ENCODE data around the gene FBXW2.
A peak's percentile ranks its signal among the peaks of the same experiment; 100 is the strongest.

Gene FBXW2

DNA sequence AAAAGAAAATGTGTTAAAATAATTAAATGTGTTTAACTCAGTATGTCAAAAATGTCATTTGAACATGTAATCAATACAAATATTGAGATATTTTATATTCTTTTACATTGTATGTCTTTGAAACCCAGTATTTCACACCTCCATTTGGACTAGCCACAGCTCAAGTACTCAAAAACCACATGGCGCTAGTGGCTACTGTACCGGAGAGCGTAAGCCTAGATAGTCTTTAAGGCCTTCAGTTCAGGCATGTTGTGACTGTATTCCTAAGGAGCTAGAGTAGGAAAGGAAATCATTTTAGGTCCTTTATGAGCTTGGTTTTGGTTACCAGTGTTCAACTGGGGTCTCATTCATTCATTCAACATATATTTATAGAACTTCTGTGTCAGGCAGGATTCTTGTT lies 12.8 kb downstream of the FBXW2 start:
- DNase-seq (ENCODE audit: extremely low read depth in 1 of 2, low read depth in 1 of 2): no peak

- DNase-seq (ENCODE audit: extremely low read depth in 1 of 2, low read depth in 1 of 2): no peak
These were observed 14.0 kb downstream of the FBXW2 start for GRCh38 chr9:120779227-120779626.

- no peak for DNase-seq (ENCODE audit: extremely low read depth in 1 of 2, low read depth in 1 of 2)
These were observed 14.5 kb downstream of the FBXW2 start for GRCh38 chr9:120778758-120779157.

GRCh38 chr9:120777229-120777628 lies 16.0 kb downstream of the FBXW2 start:
- DNase-seq (ENCODE audit: extremely low read depth in 1 of 2, low read depth in 1 of 2): no peak

DNA sequence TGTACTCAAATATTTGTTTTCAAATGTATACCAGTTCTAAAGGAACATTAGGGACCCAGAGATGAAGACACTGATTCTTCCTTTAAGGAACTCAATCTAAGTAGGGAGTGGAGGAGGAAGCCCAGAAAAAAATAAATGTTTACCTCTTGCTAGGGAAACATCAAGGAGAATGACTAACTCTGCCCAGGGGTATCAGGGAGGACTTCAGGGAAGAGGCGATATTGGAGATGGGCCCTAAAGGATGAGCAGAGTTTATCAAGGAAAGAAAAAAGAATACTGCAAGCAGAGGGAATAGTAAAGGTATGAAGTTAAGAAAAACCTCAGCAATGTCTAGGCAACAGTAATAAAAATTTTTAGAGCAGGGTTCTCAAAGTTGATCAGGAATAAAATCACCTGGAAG lies 16.4 kb downstream of the FBXW2 start:
- no peak for DNase-seq (ENCODE audit: extremely low read depth in 1 of 2, low read depth in 1 of 2)

DNA sequence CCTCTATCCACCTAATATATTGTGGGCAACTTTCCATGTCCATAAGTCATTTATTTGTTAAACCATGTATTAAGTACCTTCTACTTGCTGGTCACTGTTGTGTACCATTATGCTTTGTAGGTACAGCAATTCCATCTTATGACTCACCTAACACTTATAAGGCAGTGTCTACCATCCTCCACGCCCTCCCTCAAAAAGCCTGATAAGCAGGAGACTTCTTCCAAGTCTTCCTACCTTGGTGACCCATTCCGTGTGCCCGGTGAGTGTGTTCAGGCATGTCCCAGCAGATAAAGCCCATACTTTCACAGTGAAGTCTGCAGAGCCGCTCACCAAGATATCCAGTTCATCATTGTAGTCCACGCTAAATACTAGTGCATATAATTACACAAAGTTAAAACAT lies 17.4 kb downstream of the FBXW2 start:
- no peak for DNase-seq (ENCODE audit: extremely low read depth in 1 of 2, low read depth in 1 of 2)

DNA sequence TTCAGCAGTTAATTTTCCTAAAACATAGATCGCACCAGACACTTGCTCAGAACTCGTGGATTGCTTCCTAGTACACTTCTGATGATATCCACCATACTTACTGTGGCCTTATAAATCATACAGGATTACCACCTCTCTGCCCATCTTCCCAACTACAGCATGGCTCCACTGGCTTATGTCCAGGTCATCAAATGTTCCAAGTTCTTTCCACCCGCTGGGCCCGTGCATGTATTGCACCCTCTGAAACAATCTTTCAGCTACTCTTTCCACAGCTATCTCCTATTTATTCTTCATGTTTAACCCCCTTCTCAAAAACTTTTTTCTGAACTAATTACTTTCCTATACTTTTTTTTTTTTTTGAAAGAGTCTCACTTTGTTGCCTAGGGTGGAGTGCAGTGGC lies 18.5 kb downstream of the FBXW2 start:
- DNase-seq (ENCODE audit: extremely low read depth in 1 of 2, low read depth in 1 of 2): no peak

- no peak for DNase-seq (ENCODE audit: extremely low read depth in 1 of 2, low read depth in 1 of 2)
These were observed 20.0 kb downstream of the FBXW2 start for GRCh38 chr9:120773256-120773655.

GRCh38 chr9:120770931-120771330 lies 22.3 kb downstream of the FBXW2 start:
- DNase-seq (ENCODE audit: extremely low read depth in 1 of 2, low read depth in 1 of 2): no peak

GRCh38 chr9:120768886-120769285 lies 24.3 kb downstream of the FBXW2 start:
- no peak for DNase-seq (ENCODE audit: extremely low read depth in 1 of 2, low read depth in 1 of 2)

DNA sequence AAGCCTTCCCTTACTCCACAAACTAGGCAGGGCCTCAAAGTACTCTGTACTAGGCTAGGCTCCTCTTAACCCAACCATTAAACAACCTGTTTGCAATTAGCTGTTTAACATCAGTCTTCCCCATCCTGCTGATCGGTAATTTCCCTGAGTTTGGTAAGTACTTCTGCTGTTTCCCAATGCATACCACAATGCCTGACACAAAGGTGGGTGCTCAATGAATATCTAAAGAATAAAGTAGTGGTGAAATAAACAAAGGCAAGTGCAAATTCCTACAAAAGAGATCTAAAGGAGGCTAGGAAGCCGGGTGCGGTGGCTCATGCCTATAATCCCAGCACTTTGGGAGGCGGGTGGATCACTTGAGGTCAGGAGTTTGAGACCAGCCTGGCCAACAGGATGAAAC lies 25.0 kb downstream of the FBXW2 start:
- DNase-seq (ENCODE audit: extremely low read depth in 1 of 2, low read depth in 1 of 2): no peak

- DNase-seq (ENCODE audit: extremely low read depth in 1 of 2, low read depth in 1 of 2): no peak
These were observed 25.8 kb downstream of the FBXW2 start for GRCh38 chr9:120767451-120767850.

DNA sequence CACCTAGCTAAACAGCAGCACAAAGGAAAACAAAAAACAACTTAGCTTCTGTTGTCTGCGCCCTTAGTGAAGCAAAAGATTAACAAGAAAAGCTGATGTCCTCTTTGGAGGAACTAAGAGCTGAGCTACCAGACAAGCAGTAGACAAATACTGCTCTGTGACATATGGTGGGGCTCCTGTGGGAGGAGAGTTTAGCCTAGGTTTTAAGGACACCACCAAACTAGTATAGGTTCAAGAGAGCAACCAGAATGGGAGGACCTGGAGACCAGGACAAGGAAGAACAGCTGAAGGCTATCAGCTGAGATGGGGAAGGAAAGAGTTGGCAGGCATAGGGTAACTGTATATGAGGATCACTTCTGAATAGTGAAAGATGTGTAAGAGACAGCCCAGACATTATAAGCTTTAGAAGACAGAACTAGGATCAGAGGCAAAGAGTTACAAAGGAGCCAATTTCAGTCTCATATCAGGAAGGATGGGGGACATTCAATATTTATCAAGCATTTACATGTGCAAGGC lies 27.2 kb downstream of the FBXW2 start:
- DNase-seq (ENCODE audit: extremely low read depth in 1 of 2, low read depth in 1 of 2): no peak

DNA sequence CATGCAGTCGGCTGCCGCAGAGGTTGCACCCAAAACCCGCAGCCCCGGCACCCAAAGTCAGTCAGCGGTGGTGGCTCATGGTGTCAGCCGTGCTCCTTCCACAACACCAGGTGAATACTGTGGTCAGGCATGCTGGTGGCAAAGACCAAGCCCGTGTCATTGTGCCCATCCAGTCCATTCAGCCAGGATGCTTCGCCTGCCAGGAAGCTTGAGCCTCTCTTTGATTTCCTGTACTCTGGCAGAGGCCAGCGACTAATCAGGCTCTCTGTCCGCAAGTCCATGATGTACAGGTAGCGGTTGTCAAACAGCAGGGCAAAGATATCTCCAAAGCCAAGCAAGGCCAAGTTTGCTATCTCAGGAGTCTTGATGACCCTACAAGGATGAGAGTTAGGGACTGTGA lies 28.7 kb downstream of the FBXW2 start:
- DNase-seq (ENCODE audit: extremely low read depth in 1 of 2, low read depth in 1 of 2): no peak

DNA sequence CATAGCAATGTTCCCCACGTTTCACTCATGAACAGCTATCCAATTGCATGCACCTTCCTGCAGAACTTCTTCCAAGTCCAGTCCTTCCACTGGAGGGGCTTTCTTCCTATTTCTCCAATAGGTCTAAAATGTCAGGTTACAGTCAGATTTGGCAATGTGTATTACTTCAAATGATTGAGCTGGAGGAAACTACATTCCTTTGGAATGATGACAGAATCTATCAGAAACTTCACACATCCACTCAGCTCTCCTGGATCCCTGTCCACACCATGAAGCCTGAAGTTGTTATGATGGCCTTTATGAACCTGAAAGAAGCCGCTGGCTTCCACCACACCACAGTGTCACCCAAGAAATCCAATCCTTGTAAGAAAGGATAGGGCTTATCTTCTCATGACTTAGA lies 32.2 kb downstream of the FBXW2 start:
- no peak for DNase-seq (ENCODE audit: extremely low read depth in 1 of 2, low read depth in 1 of 2)

DNA sequence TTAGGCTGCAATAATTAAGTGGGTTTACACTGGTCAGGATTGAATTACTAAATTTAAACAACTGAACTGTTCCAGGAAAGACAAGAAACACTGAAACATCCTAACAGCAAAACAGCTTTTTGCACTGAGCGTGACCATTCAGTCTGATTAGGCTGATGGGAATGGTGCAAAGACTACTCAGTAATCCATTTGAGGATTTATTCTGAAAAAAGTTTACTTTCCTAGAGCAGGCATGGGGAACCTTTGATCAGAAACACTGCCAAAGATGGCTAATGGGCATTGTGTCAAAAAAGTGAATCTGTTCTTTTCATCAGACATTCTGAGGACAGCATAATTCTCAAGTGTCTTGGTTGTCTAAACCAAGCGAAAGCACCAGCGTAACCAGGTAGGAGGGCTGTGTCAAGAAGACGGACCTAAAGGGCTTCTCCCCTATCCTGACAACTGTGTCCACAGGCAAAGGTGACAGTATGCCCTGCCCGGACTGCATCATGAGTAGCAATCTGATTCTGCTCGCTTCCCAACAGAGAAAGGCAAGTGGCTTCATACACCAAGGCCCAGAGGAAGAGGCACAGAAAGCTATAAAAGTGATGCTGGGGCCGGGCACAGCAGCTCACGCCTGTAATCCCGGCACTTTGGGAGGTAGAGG lies 33.3 kb downstream of the FBXW2 start:
- DNase-seq (ENCODE audit: extremely low read depth in 1 of 2, low read depth in 1 of 2): no peak

DNA sequence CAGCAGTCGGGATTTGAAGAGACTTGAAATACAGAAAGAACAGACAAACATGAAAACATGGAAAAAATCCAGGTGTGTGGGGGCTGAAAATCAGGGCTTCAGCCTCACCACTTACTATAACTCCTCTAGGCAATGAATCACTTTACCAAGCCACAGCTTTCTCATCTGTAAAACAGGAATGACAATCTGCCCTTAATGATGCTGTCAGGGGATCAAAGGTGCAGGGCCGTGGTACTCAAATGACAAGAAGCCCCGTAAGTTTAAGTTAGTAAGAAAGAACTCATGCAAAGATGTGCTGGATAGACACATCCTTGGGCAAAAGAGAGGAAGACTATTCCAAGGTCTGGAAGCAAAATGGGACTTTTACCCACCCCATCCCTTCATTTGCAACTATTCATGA lies 34.7 kb downstream of the FBXW2 start:
- DNase-seq (ENCODE audit: extremely low read depth in 1 of 2, low read depth in 1 of 2): no peak

GRCh38 chr9:120757026-120757913 lies 35.9 kb downstream of the FBXW2 start:
- DNase-seq (ENCODE audit: extremely low read depth in 1 of 2, low read depth in 1 of 2): no peak

DNA sequence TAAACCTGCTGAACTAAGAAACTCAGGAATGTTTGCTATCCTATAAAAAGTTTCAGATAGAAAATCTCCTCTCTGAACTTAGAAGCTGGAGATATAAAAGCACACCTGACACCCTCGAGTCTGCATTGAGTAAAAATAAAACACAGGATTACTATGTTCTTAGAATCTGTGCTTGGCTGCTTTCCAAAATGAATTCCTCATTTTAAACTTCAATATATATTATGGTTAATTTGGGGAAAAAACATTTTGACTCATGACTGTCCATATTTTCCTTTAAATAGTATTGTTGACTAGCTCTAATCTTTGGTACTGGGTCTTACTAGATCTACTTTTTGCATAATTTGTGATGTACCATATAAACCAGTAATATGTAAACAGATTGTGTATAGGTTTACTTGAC lies 36.7 kb downstream of the FBXW2 start:
- DNase-seq (ENCODE audit: extremely low read depth in 1 of 2, low read depth in 1 of 2): no peak

- peak; percentile 19 to 34 for DNase-seq (ENCODE audit: extremely low read depth in 1 of 2, low read depth in 1 of 2)
These were observed 37.3 kb downstream of the FBXW2 start for GRCh38 chr9:120755810-120756434.

- no peak for DNase-seq (ENCODE audit: extremely low read depth in 1 of 2, low read depth in 1 of 2)
These were observed 38.2 kb downstream of the FBXW2 start for GRCh38 chr9:120755044-120755443.

DNA sequence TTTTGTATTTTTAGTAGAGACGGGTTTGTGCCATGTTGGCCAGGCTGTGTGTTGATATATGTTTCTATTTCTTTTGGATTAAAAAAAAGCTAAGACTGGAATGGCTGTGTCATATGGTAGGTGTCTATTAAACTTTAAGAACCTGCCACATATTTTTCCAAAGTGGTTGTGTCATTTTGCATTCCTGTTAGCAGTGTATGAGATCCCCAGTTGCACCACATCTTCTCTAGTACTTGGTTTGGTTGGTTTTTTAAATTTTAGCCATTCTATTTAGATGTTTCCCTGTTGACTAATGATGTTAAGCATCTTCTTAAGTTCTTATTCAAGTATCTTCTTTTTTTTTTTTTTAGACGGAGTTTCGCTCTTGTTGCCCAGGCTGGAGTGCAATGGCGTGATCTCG lies 42.8 kb downstream of the FBXW2 start:
- no peak for DNase-seq (ENCODE audit: extremely low read depth in 1 of 2, low read depth in 1 of 2)

Data from activated CD8-positive, alpha-beta memory T cell treated with anti-CD3 and anti-CD28 coated beads for 1 hour (primary cell).